Measurements from ENCODE around the gene FCHO1.
A peak's percentile ranks its signal among the peaks of the same experiment; 100 is the strongest.
"Not testable (repeated sequence)": the region's sequence is repeated elsewhere in the genome, so short reads cannot be mapped to it uniquely, and the experiment has no call there.

Gene FCHO1

GRCh38 chr19:17765069-17765618 lies 13.9 kb downstream of the FCHO1 start:
- no peak for DNase-seq (ENCODE audit: low read depth)

GRCh38 chr19:17766543-17767131 lies 15.4 kb downstream of the FCHO1 start:
- DNase-seq (ENCODE audit: low read depth): no peak

GRCh38 chr19:17767559-17767958 lies 16.3 kb downstream of the FCHO1 start:
- no peak for DNase-seq (ENCODE audit: low read depth)

DNA sequence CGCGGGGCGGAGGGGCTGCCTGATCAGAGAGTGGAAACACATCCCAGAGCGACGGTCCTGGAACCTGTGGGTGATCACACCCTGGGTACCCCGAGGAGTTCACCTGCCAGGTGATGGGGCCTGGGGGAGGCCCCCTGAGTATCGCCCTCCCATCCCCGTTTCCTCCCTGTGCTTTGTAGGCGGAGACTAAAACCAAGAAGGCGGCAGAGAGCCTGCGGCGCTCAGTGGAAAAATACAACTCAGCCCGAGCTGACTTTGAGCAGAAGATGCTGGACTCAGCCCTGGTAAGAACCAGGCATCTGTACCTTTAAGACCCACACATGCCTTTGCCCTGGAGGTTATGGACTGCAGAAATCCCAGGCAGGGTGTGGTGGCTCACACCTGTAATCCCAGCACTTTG lies 19.3 kb downstream of the FCHO1 start:
- DNase-seq (ENCODE audit: low read depth): no peak

DNA sequence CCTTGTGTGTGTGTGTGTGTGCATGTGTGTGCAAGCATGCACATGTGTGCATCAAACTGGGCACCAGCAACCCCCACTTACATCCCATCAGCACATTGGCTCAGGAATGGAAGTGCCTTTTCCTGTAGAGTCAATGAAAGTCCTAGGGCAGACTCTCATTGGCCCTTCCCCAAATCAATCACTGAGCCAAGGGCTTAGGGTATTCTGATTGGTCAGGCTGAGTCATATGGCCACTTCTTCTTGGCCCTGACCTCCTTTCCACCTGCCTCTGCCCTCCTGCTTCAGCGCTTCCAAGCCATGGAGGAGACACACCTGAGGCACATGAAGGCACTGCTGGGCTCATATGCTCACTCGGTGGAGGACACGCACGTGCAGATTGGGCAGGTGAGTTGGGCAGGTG lies 20.9 kb downstream of the FCHO1 start:
- no peak for DNase-seq (ENCODE audit: low read depth)

GRCh38 chr19:17775245-17775927 lies 24.1 kb downstream of the FCHO1 start:
- peak; percentile 29 for DNase-seq (ENCODE audit: low read depth)

- no peak for DNase-seq (ENCODE audit: low read depth)
These were observed 24.9 kb downstream of the FCHO1 start for GRCh38 chr19:17775991-17776803.

- not testable (repeated sequence) for DNase-seq (ENCODE audit: low read depth)
These were observed 26.6 kb downstream of the FCHO1 start for GRCh38 chr19:17777840-17778239.

DNA sequence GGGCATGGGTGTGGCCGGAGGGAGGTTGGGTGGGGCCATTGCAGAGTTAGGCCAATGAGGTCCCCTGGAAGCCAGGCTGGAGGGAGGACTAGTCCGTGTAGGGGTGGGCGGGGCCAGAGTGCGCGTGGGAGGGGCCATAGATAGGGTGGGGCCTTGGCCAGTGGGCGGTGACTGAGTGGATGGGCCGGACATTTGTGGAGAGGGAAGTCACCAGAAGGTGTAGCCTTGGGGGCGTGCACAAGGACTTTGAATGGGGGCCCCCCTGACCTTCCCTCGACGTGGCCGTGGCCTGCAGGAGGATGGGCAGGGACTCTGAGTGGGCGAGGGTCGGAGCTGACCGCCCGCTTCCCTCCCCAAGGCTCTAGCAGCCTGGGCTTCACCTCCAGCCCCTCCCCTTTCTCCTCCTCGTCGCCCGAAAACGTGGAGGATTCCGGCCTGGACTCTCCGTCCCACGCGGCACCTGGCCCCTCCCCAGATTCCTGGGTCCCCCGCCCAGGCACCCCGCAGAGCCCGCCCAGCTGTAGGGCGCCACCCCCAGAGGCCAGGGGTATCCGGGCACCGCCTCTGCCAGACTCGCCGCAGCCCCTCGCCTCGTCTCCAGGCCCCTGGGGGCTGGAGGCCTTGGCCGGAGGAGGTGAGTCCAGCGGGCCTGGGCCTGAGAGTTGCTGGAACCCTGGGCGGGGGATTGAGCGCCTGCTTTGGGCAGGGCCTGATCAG lies 27.1 kb downstream of the FCHO1 start:
- DNase-seq (ENCODE audit: low read depth): peak; percentile 41

GRCh38 chr19:17778968-17779929 lies 28.0 kb downstream of the FCHO1 start:
- DNase-seq (ENCODE audit: low read depth): no peak

DNA sequence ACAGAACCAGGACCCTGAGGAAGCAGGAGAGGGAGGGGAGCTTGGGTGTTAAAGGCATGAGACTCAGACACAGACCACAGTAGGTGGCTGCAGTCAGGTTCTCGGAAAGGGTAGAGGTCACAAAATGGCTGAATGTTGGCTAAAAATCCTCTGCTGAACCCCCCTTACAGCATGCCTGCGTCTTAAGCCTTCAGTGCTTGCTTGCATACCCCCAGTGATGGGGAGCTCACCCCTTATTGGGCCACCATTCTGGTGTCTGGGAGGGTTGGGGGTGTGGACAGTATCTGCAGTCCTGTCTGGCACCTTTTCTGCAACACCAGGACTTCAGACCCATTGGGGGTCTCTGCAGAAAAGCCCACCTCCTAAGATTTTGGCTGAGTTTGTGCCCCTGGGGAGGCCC lies 29.5 kb downstream of the FCHO1 start:
- DNase-seq (ENCODE audit: low read depth): no peak

GRCh38 chr19:17783721-17784120 lies 32.4 kb downstream of the FCHO1 start:
- DNase-seq (ENCODE audit: low read depth): not testable (repeated sequence)

- DNase-seq (ENCODE audit: low read depth): peak; percentile 58
These were observed 33.1 kb downstream of the FCHO1 start for GRCh38 chr19:17784201-17785008.

DNA sequence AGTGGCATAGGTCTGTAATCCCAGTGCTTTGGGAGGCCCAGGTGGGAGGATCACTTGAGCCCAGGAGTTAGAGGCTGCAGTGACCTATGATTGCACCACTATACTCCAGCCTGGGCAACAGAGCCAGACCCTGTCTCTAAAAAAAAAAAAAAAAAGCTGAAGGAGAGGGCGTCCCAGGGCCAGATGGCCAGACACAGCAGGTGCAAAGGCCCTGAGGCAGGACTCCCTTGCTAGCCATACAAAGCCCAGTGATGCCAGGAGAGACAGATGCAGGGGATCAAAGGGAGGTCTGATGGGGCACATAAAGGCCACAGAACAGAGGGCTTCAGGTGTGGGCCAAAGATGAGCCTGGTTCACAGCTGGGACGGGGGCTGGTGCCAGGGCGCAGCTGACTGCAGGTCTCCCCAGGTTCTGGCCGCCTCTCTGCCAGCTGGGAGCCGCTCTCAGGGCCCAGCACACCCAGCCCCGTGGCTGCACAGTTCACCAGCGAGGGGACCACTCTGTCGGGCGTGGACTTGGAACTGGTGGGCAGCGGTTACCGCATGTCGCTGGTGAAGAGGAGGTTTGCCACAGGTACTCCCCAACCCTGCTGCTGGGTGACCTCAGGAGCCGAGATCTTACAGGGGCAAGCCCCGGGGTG lies 36.1 kb downstream of the FCHO1 start:
- DNase-seq (ENCODE audit: low read depth): no peak

GRCh38 chr19:17788632-17789031 lies 37.4 kb downstream of the FCHO1 start:
- DNase-seq (ENCODE audit: low read depth): no peak

GRCh38 chr19:17790059-17790780 lies 38.9 kb downstream of the FCHO1 start:
- no peak for DNase-seq (ENCODE audit: low read depth)

DNA sequence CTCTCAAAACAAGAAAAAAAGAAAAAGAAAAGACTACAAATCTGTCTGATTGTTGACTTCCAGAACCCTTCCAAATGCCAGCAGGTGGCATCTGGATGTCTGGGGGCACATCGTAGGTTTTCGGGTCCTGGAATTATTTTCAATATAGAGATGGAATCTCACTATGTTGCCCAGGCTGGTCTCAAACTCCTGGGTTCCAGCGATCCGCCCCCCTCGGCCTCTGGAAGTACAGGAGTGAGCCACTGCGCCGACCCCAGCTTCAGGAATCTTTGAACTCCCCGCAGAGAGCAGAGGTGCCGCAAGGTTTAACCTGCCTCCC lies 43.1 kb downstream of the FCHO1 start:
- no peak for DNase-seq (ENCODE audit: low read depth)

GRCh38 chr19:17794731-17795494 lies 43.6 kb downstream of the FCHO1 start, which contains the start of gene B3GNT3:
TSS of gene B3GNT3 (plus strand) at chr19:17795138. CDS start at chr19:17807808, 12,670 bp downstream.
- DNase-seq (ENCODE audit: low read depth): no peak
